UCSD-AML1 (cell line): ENCODE results near the gene VGLL2.
"Not testable (repeated sequence)": the region's sequence is repeated elsewhere in the genome, so short reads cannot be mapped to it uniquely, and the experiment has no call there.

ENCODE experiments used
- DNase-seq: peaks from one replicate; lab custom pipeline; 2025; ENCODE audit not compliant: unreplicated experiment; lab: John Stamatoyannopoulos, UW

The VGLL2 gene

GRCh38 chr6:117265410-117266256 is at the start of gene VGLL2:
TSS of gene VGLL2 (plus strand) at chr6:117265558. CDS start at chr6:117265764, 206 bp downstream.
- no peak for DNase-seq

GRCh38 chr6:117222861-117223260 is 42.5 kb upstream of the VGLL2 start:
- no peak for DNase-seq

- DNase-seq = no peak
These were observed 38.6 kb upstream of the VGLL2 start for GRCh38 chr6:117226778-117227177.

GRCh38 chr6:117227245-117227962 is 38.0 kb upstream of the VGLL2 start:
- DNase-seq = no peak

- DNase-seq = no peak
These were observed 37.2 kb upstream of the VGLL2 start for GRCh38 chr6:117228202-117228601.

GRCh38 chr6:117229870-117230269 is 35.5 kb upstream of the VGLL2 start:
- no peak for DNase-seq

- DNase-seq = no peak
These were observed 33.9 kb upstream of the VGLL2 start for GRCh38 chr6:117231466-117231865.

- DNase-seq = no peak
These were observed 33.2 kb upstream of the VGLL2 start for GRCh38 chr6:117232196-117232595.

- DNase-seq = no peak
These were observed 32.2 kb upstream of the VGLL2 start for GRCh38 chr6:117233145-117233544.

GRCh38 chr6:117237561-117237960 is 27.8 kb upstream of the VGLL2 start:
- DNase-seq = no peak

- not testable (repeated sequence) for DNase-seq
These were observed 20.8 kb upstream of the VGLL2 start for GRCh38 chr6:117244571-117244970.

GRCh38 chr6:117244979-117245378 is 20.4 kb upstream of the VGLL2 start:
- not testable (repeated sequence) for DNase-seq

- no peak for DNase-seq
These were observed 11.6 kb upstream of the VGLL2 start for GRCh38 chr6:117253785-117254184.

- DNase-seq = no peak
These were observed 2.6 kb upstream of the VGLL2 start for GRCh38 chr6:117262799-117263198.

- DNase-seq = no peak
These were observed 1.9 kb upstream of the VGLL2 start for GRCh38 chr6:117263353-117263927.

GRCh38 chr6:117264369-117264691 is 1.0 kb upstream of the VGLL2 start:
- DNase-seq = no peak

- DNase-seq = no peak
These were observed 507 bp upstream of the VGLL2 start for GRCh38 chr6:117264692-117265409.

GRCh38 chr6:117266257-117267053 is 1.1 kb downstream of the VGLL2 start:
- DNase-seq = no peak

- no peak for DNase-seq
These were observed 1.6 kb downstream of the VGLL2 start for GRCh38 chr6:117267054-117267347.

- no peak for DNase-seq
These were observed 2.6 kb downstream of the VGLL2 start for GRCh38 chr6:117267766-117268534.
